Measurements from ENCODE around the gene OOSP3.

- TF ChIP-seq CTCF (IDR thresholded peaks at IDR 0.05; ENCODE audit: poor library complexity, severe bottlenecking) (no peak), EP300 (conservative IDR thresholded peaks at IDR 0.05; ENCODE audit: poor library complexity, severe bottlenecking) (no peak)
Observed at GRCh38 chr11:59938718-59939117, 60.1 kb downstream of the OOSP3 start.
